Fibroblast of lung (primary cell): ENCODE results near the gene VPS13D.

ENCODE experiments used
- EZH2 ChIP-seq: IDR thresholded peaks from 2 replicates; pipeline ENCODE4 v1.5.1; 2012; ENCODE audit warnings: low read length, control low read depth, mild to moderate bottlenecking; ENCODE audit errors: missing control alignments
- TF ChIP-seq, protein P1 (sequence below), 2 donors: IDR thresholded peaks in 1 of 2; conservative IDR thresholded peaks in 1 of 2; 1 replicate in 1 of 2; 2 replicates in 1 of 2; pipeline ENCODE4 v1.5.1; 2011 to 2012; ENCODE audit warnings: low read length in 2 of 2, control low read depth in 1 of 2, inconsistent platforms in 1 of 2, low read depth in 1 of 2, mild to moderate bottlenecking in 1 of 2

DNA sequence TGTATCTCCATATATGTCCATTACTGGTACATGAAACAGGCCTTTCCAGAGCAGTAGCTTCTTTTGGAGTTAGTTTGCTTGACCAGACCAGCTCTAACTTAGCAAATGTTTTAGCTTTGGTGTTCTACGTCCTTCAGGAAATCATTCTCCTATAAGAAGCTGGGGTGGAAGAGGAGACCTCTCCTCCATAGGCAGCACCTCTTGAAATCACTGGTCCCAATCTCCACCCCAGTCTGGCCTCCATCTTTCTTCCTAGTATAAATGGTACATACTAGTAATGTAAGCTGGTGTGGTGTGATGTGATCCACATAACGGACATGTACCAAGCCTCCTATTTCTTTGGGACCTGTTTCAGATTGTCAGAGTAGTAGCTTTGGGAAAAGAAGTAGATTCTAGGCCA is 216.8 kb downstream of the VPS13D start:
- TF ChIP-seq, protein P1, sequence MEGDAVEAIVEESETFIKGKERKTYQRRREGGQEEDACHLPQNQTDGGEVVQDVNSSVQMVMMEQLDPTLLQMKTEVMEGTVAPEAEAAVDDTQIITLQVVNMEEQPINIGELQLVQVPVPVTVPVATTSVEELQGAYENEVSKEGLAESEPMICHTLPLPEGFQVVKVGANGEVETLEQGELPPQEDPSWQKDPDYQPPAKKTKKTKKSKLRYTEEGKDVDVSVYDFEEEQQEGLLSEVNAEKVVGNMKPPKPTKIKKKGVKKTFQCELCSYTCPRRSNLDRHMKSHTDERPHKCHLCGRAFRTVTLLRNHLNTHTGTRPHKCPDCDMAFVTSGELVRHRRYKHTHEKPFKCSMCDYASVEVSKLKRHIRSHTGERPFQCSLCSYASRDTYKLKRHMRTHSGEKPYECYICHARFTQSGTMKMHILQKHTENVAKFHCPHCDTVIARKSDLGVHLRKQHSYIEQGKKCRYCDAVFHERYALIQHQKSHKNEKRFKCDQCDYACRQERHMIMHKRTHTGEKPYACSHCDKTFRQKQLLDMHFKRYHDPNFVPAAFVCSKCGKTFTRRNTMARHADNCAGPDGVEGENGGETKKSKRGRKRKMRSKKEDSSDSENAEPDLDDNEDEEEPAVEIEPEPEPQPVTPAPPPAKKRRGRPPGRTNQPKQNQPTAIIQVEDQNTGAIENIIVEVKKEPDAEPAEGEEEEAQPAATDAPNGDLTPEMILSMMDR (conservative IDR thresholded peaks at IDR 0.05 in 1 of 2, IDR thresholded peaks at IDR 0.05 in 1 of 2; ENCODE audit: low read depth in 1 of 2, low read length in 2 of 2): no peak
- TF ChIP-seq EZH2: no peak
